IMR-90 (cell line): ENCODE measurements around the gene HES1. TPM values are rescaled to one million over a fixed set of nuclear protein-coding genes. Genes with fewer than 3 reads are reported as not detected.

ENCODE experiments used
- ATAC-seq: fragments of 200-7000 bp; cut with Tn5 transposase; 2 replicates; pipeline ENCODE4 v1.9.1; 2020; ENCODE audit warnings: low read depth, mild to moderate bottlenecking, moderate library complexity
- BruUV-seq: library from RNA; stranded (reverse); fragments of 400-500 nt; replicated peaks from 2 replicates; lab custom pipeline; 2021; lab: Mats Ljungman, UMichigan
- CTCF ChIA-PET: fragments of 300-600 bp; formaldehyde crosslinking; extraction: SDS; loops from one replicate; lab custom pipeline; 2021; ENCODE audit warnings: antibody characterized with exemption; lab: Yijun Ruan, JAX
- POLR2A ChIA-PET: fragments of 300-600 bp; sonication (Branson Sonifier 250); formaldehyde crosslinking; loops from one replicate; lab custom pipeline; 2022; ENCODE audit warnings: antibody characterized with exemption; ENCODE audit not compliant: unreplicated experiment; lab: Charles Lee
- DNase-seq: peaks from one replicate; pipeline ENCODE4 v3.0.0; 2013
- H2AFZ ChIP-seq: replicated peaks from 2 replicates; pipeline ENCODE3; 2013; ENCODE audit warnings: low read length, mild to moderate bottlenecking; ENCODE audit not compliant: poor library complexity
- H2AK5ac ChIP-seq: 2 replicates; pipeline ENCODE4 v1.6.1; 2013; ENCODE audit warnings: low read depth, low read length, inconsistent platforms
- H2AK9ac ChIP-seq: replicated peaks from 2 replicates; pipeline ENCODE3; 2013; ENCODE audit warnings: mild to moderate bottlenecking, low read depth, low read length, moderate library complexity; ENCODE audit not compliant: poor library complexity
- H2BK120ac ChIP-seq: 2 replicates; pipeline ENCODE4 v1.6.1; 2013; ENCODE audit warnings: low read depth, low read length, inconsistent platforms
- H2BK15ac ChIP-seq: 3 replicates; pipeline ENCODE4 v1.6.1; 2013; ENCODE audit warnings: low read depth, low read length, inconsistent platforms
- H2BK20ac ChIP-seq: 2 replicates; pipeline ENCODE4 v1.6.1; 2013; ENCODE audit warnings: low read depth, mild to moderate bottlenecking, inconsistent platforms, low read length, moderate library complexity
- H2BK5ac ChIP-seq: 2 replicates; pipeline ENCODE4 v1.6.1; 2013; ENCODE audit warnings: mild to moderate bottlenecking, low read depth, low read length, inconsistent platforms; ENCODE audit not compliant: poor library complexity, severe bottlenecking
- H3K14ac ChIP-seq: replicated peaks from 2 replicates; pipeline ENCODE4 v1.6.1; 2013; ENCODE audit warnings: low read depth, low read length, inconsistent platforms
- H3K18ac ChIP-seq: 2 replicates; pipeline ENCODE4 v1.6.1; 2013; ENCODE audit warnings: low read depth, low read length, control low read depth
- H3K23ac ChIP-seq: 2 replicates; pipeline ENCODE4 v1.6.1; 2013; ENCODE audit warnings: low read depth, low read length, inconsistent platforms
- H3K27ac ChIP-seq: 2 replicates; pipeline ENCODE4 v1.5.1; 2013; ENCODE audit warnings: mild to moderate bottlenecking, control low read depth, low read length; ENCODE audit not compliant: insufficient read depth
- H3K27me3 ChIP-seq: 2 replicates; pipeline ENCODE4 v1.6.1; 2013; ENCODE audit warnings: low read length; ENCODE audit not compliant: control insufficient read depth, insufficient read depth
- H3K36me3 ChIP-seq: 2 replicates; pipeline ENCODE4 v1.6.1; 2013; ENCODE audit warnings: low read length, mixed read lengths; ENCODE audit not compliant: control insufficient read depth, insufficient read depth
- H3K4ac ChIP-seq: 2 replicates; pipeline ENCODE4 v1.6.1; 2013; ENCODE audit warnings: low read depth, low read length, inconsistent platforms
- H3K4me1 ChIP-seq: 2 replicates; pipeline ENCODE4 v1.6.1; 2013; ENCODE audit warnings: low read length, mixed read lengths; ENCODE audit not compliant: control insufficient read depth, insufficient read depth
- H3K4me2 ChIP-seq: 2 replicates; pipeline ENCODE4 v1.6.1; 2013; ENCODE audit warnings: low read depth, mild to moderate bottlenecking, control low read depth, low read length, moderate library complexity
- H3K4me3 ChIP-seq: 2 replicates; pipeline ENCODE4 v1.5.1; 2013; ENCODE audit warnings: low read depth, mild to moderate bottlenecking, control low read depth, low read length, moderate library complexity; ENCODE audit not compliant: insufficient read depth
- H3K56ac ChIP-seq: 2 replicates; pipeline ENCODE4 v1.6.1; 2013; ENCODE audit warnings: low read length, inconsistent platforms; ENCODE audit not compliant: insufficient read depth; ENCODE audit errors: extremely low read depth
- H3K79me1 ChIP-seq, 2 experiments: 2 replicates each; pipeline ENCODE4 v1.6.1; 2013; ENCODE audit warnings: low read length in 2 of 2, inconsistent platforms in 1 of 2, low read depth in 1 of 2
- H3K9ac ChIP-seq: 2 replicates; pipeline ENCODE4 v1.6.1; 2013; ENCODE audit warnings: low read depth, low read length, control low read depth
- H3K9me1 ChIP-seq: 2 replicates; pipeline ENCODE4 v1.6.1; 2013; ENCODE audit warnings: low read length, inconsistent platforms; ENCODE audit not compliant: insufficient read depth
- H3K9me3 ChIP-seq: 2 replicates; pipeline ENCODE4 v1.6.1; 2013; ENCODE audit warnings: low read length; ENCODE audit not compliant: control insufficient read depth, insufficient read depth
- H4K20me1 ChIP-seq: 2 replicates; pipeline ENCODE4 v1.6.1; 2013; ENCODE audit warnings: low read length, inconsistent platforms; ENCODE audit not compliant: insufficient read depth
- H4K5ac ChIP-seq: 2 replicates; pipeline ENCODE4 v1.6.1; 2013; ENCODE audit warnings: mild to moderate bottlenecking, low read depth, low read length, control low read depth
- H4K8ac ChIP-seq, 2 experiments: 2 replicates each; pipeline ENCODE4 v1.6.1; 2013; ENCODE audit warnings: low read depth in 2 of 2, low read length in 2 of 2, control low read depth in 1 of 2, inconsistent platforms in 1 of 2
- H4K91ac ChIP-seq: 2 replicates; pipeline ENCODE4 v1.6.1; 2013; ENCODE audit warnings: low read depth, low read length, inconsistent platforms; ENCODE audit not compliant: insufficient read depth
- BHLHE40 ChIP-seq: fragments of 150-350 bp; IDR thresholded peaks from 2 replicates; pipeline ENCODE4 v1.6.1; 2016; ENCODE audit warnings: mild to moderate bottlenecking, low read depth, low read length
- CEBPB ChIP-seq: IDR thresholded peaks from 2 replicates; pipeline ENCODE4 v1.6.1; 2012; ENCODE audit warnings: low read depth, low read length, improper control_type of control experiment
- ELK1 ChIP-seq: fragments of 150-350 bp; IDR thresholded peaks from 2 replicates; pipeline ENCODE4 v1.6.1; 2016; ENCODE audit warnings: low read depth, mild to moderate bottlenecking, low read length, moderate library complexity, borderline replicate concordance
- MAFK ChIP-seq: IDR thresholded peaks from 2 replicates; pipeline ENCODE4 v1.6.1; 2012; ENCODE audit warnings: low read depth, low read length, improper control_type of control experiment
- MAZ ChIP-seq: IDR thresholded peaks from 2 replicates; pipeline ENCODE4 v1.6.1; 2012; ENCODE audit warnings: low read depth, mild to moderate bottlenecking, low read length, improper control_type of control experiment, moderate library complexity, borderline replicate concordance
- NFE2L2 ChIP-seq: fragments of 150-350 bp; IDR thresholded peaks from 2 replicates; pipeline ENCODE4 v1.6.1; 2016; ENCODE audit warnings: low read depth, mild to moderate bottlenecking, low read length
- POLR2A ChIP-seq: IDR thresholded peaks from 2 replicates; pipeline ENCODE4 v1.6.1; 2012; ENCODE audit warnings: mild to moderate bottlenecking, low read depth, low read length
- RAD21 ChIP-seq: IDR thresholded peaks from 2 replicates; pipeline ENCODE4 v1.6.1; 2012; ENCODE audit warnings: low read length, improper control_type of control experiment
- RCOR1 ChIP-seq: IDR thresholded peaks from 2 replicates; pipeline ENCODE4 v1.6.1; 2012; ENCODE audit warnings: mild to moderate bottlenecking, low read length, improper control_type of control experiment; ENCODE audit not compliant: insufficient replicate concordance
- RFX5 ChIP-seq: IDR thresholded peaks from 2 replicates; pipeline ENCODE4 v1.8.0; 2012; ENCODE audit warnings: low read depth, mild to moderate bottlenecking, low read length, moderate library complexity
- USF2 ChIP-seq: fragments of 150-350 bp; IDR thresholded peaks from 2 replicates; pipeline ENCODE4 v1.6.1; 2017; ENCODE audit warnings: mild to moderate bottlenecking, antibody characterized with exemption, low read length, low read depth
- WGBS, 2 experiments: methylation state at CpG; one replicate each; pipeline versions ENCODE4 v1.1.5 to v1.1.7; 2013; ENCODE audit warnings: missing lambda C conversion rate in 2 of 2; ENCODE audit not compliant: insufficient read length in 1 of 2; ENCODE audit errors: extremely low coverage in 2 of 2; 5-methylcytosine and 5-hydroxymethylcytosine counted together
- dilution Hi-C: fragments of 300-500 bp; cut with HindIII; formaldehyde crosslinking; loops from one replicate; pipeline ENCODE4 v1.14.3; 2018; ENCODE audit warnings: low sequenced_read_pairs; ENCODE audit not compliant: unreplicated experiment
- in situ Hi-C: fragments of 300-500 bp; cut with MboI; formaldehyde crosslinking; loops from 3 replicates; pipeline ENCODE4 v1.14.3; 2019; ENCODE audit warnings: low sequenced_read_pairs, inconsistent platforms, mixed read lengths
- intact Hi-C: fragments of 100-400 bp; cut with micrococcal nuclease; formaldehyde crosslinking; loops from 2 replicates; pipeline ENCODE4 v1.10.0; 2022
- polyA plus RNA-seq, 3 experiments: library from polyadenylated mRNA; depleted of rRNA; stranded (reverse); fragments of >200 nt; gene quantifications; 2 replicates each; pipeline ENCODE4 v1.2.3, GENCODE V29; 2012; ENCODE audit warnings: low replicate concordance in 1 of 3
- total RNA-seq: library from RNA; depleted of rRNA; stranded (reverse); fragments of >200 nt; gene quantifications from 2 replicates; pipeline ENCODE4 v1.2.3, GENCODE V29; 2012
- TF ChIP-seq, protein P1 (sequence below): conservative IDR thresholded peaks from 2 replicates; pipeline ENCODE4 v1.5.1; 2012; ENCODE audit warnings: mild to moderate bottlenecking, low read depth, low read length, improper control_type of control experiment

HES1 gene
- total and polyA plus RNA-seq, 2 of the 4 experiments (the other 2 are of a cell fraction): 3.6 to 6.7 TPM

- TF ChIP-seq ELK1 (no peak), POLR2A (no peak), RAD21 (no peak), MAZ (no peak)
Measured at GRCh38 chr3:194114123-194114522, 21.8 kb upstream of the HES1 start (continued).

- no peak for ATAC-seq
- no peak overlapping the region for H3K56ac ChIP-seq
- no peak overlapping the region for H3K14ac ChIP-seq
- no CpG with 5 or more reads among the region's 12 CpGs for WGBS, 2 experiments
- peaks cover 40% of the 10 kb centered on the region for H3K27me3 ChIP-seq
- ChIA-PET POLR2A (no interaction called here), CTCF (no interaction called here)
- H3K4me1 ChIP-seq: peaks cover 1% of the 10 kb centered on the region; the same call in 1 of the 2 replicates
- no peak overlapping the region for H2AK5ac ChIP-seq
- no peak overlapping the region for H3K18ac ChIP-seq
- H3K36me3 ChIP-seq: no peaks in the 10 kb centered on the region
- no peaks in the 10 kb centered on the region for H4K20me1 ChIP-seq
- no peak overlapping the region for H3K9ac ChIP-seq
- BruUV-seq: no TSS peak
- no peak overlapping the region for H3K27ac ChIP-seq
- no peak overlapping the region for H2BK120ac ChIP-seq
- no peak for DNase-seq
- no peak overlapping the region for H2AK9ac ChIP-seq
- H3K79me1 ChIP-seq: no peaks in the 10 kb centered on the region
- intact Hi-C loops (no loop called here), dilution Hi-C loops (no loop called here), in situ Hi-C loops (no loop called here)
- H3K9me1 ChIP-seq: no peaks in the 10 kb centered on the region
- H3K4me3 ChIP-seq: no peak overlapping the region
- H2BK5ac ChIP-seq: no peak overlapping the region
- no peaks in the 10 kb centered on the region for H3K9me3 ChIP-seq
- no peak overlapping the region for H3K4me2 ChIP-seq
- H4K8ac ChIP-seq: no peak overlapping the region
- H2AFZ ChIP-seq: no peak overlapping the region
- H4K91ac ChIP-seq: no peak overlapping the region
- no peak overlapping the region for H3K23ac ChIP-seq
- no peak overlapping the region for H4K5ac ChIP-seq
- no peak overlapping the region for H3K4ac ChIP-seq
- no peak overlapping the region for H2BK20ac ChIP-seq
- H2BK15ac ChIP-seq: no peak overlapping the region
- TF ChIP-seq RAD21 (no peak), RFX5 (no peak), BHLHE40 (no peak), USF2 (no peak), MAFK (no peak), CEBPB (no peak), MAZ (no peak), RCOR1 (no peak), NFE2L2 (no peak), POLR2A (no peak)
- TF ChIP-seq, protein P1, sequence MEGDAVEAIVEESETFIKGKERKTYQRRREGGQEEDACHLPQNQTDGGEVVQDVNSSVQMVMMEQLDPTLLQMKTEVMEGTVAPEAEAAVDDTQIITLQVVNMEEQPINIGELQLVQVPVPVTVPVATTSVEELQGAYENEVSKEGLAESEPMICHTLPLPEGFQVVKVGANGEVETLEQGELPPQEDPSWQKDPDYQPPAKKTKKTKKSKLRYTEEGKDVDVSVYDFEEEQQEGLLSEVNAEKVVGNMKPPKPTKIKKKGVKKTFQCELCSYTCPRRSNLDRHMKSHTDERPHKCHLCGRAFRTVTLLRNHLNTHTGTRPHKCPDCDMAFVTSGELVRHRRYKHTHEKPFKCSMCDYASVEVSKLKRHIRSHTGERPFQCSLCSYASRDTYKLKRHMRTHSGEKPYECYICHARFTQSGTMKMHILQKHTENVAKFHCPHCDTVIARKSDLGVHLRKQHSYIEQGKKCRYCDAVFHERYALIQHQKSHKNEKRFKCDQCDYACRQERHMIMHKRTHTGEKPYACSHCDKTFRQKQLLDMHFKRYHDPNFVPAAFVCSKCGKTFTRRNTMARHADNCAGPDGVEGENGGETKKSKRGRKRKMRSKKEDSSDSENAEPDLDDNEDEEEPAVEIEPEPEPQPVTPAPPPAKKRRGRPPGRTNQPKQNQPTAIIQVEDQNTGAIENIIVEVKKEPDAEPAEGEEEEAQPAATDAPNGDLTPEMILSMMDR: no peak
Measured at GRCh38 chr3:194117104-194117845, 18.7 kb upstream of the HES1 start.
